K562 (cell line): ENCODE measurements around the gene HBEGF. TPM values are rescaled to one million over a fixed set of nuclear protein-coding genes. Genes with fewer than 3 reads are reported as not detected.

Source experiments
- CBX3 ChIP-seq, 2 experiments: IDR thresholded peaks; 1 replicate in 1 of 2; 2 replicates in 1 of 2; pipeline ENCODE4 v1.6.1; 2012; ENCODE audit warnings: inconsistent platforms in 2 of 2, low read length in 2 of 2, borderline replicate concordance in 1 of 2, control low read depth in 1 of 2
- CEBPB ChIP-seq: fragments of 450-650 bp; IDR thresholded peaks from 2 replicates; pipeline ENCODE4 v1.6.1; 2016; ENCODE audit warnings: missing genetic modification characterization, missing compliant biosample characterization
- CHAMP1 ChIP-seq: fragments of 450-650 bp; IDR thresholded peaks from 2 replicates; pipeline ENCODE4 v1.6.1; 2016; ENCODE audit warnings: mild to moderate bottlenecking
- EGR1 ChIP-seq: fragments of 450-650 bp; conservative IDR thresholded peaks from 2 replicates; pipeline ENCODE4 v1.6.1; 2017; ENCODE audit warnings: mild to moderate bottlenecking
- EP400 ChIP-seq: fragments of 450-650 bp; IDR thresholded peaks from 2 replicates; pipeline ENCODE4 v1.6.1; 2017; ENCODE audit warnings: antibody characterized with exemption, mild to moderate bottlenecking, moderate library complexity
- HMGN3 ChIP-seq: IDR thresholded peaks from 2 replicates; pipeline ENCODE4 v1.6.1; 2011; ENCODE audit warnings: borderline replicate concordance, low read depth, mild to moderate bottlenecking, mixed read lengths, low read length; ENCODE audit not compliant: insufficient read length; ENCODE audit errors: extremely low read depth
- HNRNPLL ChIP-seq: fragments of 200-400 bp; formaldehyde crosslinking; IDR thresholded peaks from 2 replicates; pipeline ENCODE4 v1.6.1; 2017; ENCODE audit warnings: low read length, low read depth, mild to moderate bottlenecking; ENCODE audit not compliant: poor library complexity, severe bottlenecking
- JUND ChIP-seq, 2 experiments: IDR thresholded peaks; 2 replicates in 1 of 2; 3 replicates in 1 of 2; pipeline ENCODE4 v1.6.1; 2011; ENCODE audit warnings: borderline replicate concordance in 2 of 2, low read depth in 2 of 2, low read length in 2 of 2, improper control_type of control experiment in 1 of 2, missing biosample characterization in 1 of 2, missing genetic modification characterization in 1 of 2, missing genetic modification reagents in 1 of 2
- NRF1 ChIP-seq, 2 experiments: fragments of 450-650 bp; IDR thresholded peaks in 1 of 2; conservative IDR thresholded peaks in 1 of 2; 2 replicates each; pipeline ENCODE4 v1.6.1; 2014; ENCODE audit warnings: mild to moderate bottlenecking in 2 of 2
- PHF8 ChIP-seq: fragments of 200-600 bp; sonication (generic); IDR thresholded peaks from 2 replicates; pipeline ENCODE4 v1.6.1; 2012; ENCODE audit warnings: mixed run types, mild to moderate bottlenecking, inconsistent platforms, low read length, moderate library complexity, borderline replicate concordance
- POLR2B ChIP-seq: fragments of 450-650 bp; IDR thresholded peaks from 2 replicates; pipeline ENCODE4 v1.6.1; 2018; ENCODE audit warnings: low read depth; ENCODE audit not compliant: partially characterized antibody
- RB1 ChIP-seq: fragments of 450-650 bp; IDR thresholded peaks from 2 replicates; pipeline ENCODE4 v1.6.1; 2017; ENCODE audit warnings: low read depth, mild to moderate bottlenecking
- SMAD1 ChIP-seq: fragments of 150-350 bp; IDR thresholded peaks from 2 replicates; pipeline ENCODE4 v1.6.1; 2014; ENCODE audit warnings: low read length, low read depth; ENCODE audit not compliant: partially characterized antibody
- SMC3 ChIP-seq: conservative IDR thresholded peaks from 2 replicates; pipeline ENCODE4 v1.6.1; 2011; ENCODE audit warnings: low read depth, low read length, improper control_type of control experiment; ENCODE audit not compliant: insufficient read depth
- STAG1 ChIP-seq: sonication (generic); formaldehyde crosslinking; IDR thresholded peaks from 2 replicates; pipeline ENCODE4 v1.5.0; 2020; ENCODE audit warnings: missing genetic modification reagents, borderline replicate concordance
- SUPT5H ChIP-seq: fragments of 450-650 bp; IDR thresholded peaks from 2 replicates; pipeline ENCODE4 v1.6.1; 2016
- XRCC5 ChIP-seq: fragments of 200-400 bp; formaldehyde crosslinking; IDR thresholded peaks from 2 replicates; pipeline ENCODE4 v1.6.1; 2017; ENCODE audit warnings: low read depth, mild to moderate bottlenecking, low read length
- ZKSCAN1 ChIP-seq: fragments of 150-350 bp; IDR thresholded peaks from 2 replicates; pipeline ENCODE4 v1.6.1; 2016; ENCODE audit warnings: low read depth, low read length
- ZNF551 ChIP-seq: fragments of 250-450 bp; sonication (Bioruptor Pico); IDR thresholded peaks from 2 replicates; pipeline ENCODE4 v1.5.0; 2021; ENCODE audit warnings: mild to moderate bottlenecking, moderate library complexity
- ZNF639 ChIP-seq, 2 experiments: fragments of 200-800 bp in 1 of 2; sonication (Bioruptor generic) in 1 of 2; sonication (generic) in 1 of 2; formaldehyde crosslinking in 1 of 2; IDR thresholded peaks in 1 of 2; conservative IDR thresholded peaks in 1 of 2; 2 replicates each; pipeline versions ENCODE4 v1.5.0 to v1.6.1; 2016 to 2020; ENCODE audit warnings: missing compliant biosample characterization in 1 of 2, missing genetic modification characterization in 1 of 2, missing genetic modification reagents in 1 of 2
- polyA plus RNA-seq, 8 experiments: library from polyadenylated mRNA; depleted of rRNA in 4 of 8; stranded (reverse) in 5 of 8; unstranded in 3 of 8; fragments of >200 nt; fragmentation: Nextera tagmentation in 2 of 8; fragmentation: Illumina TruSeq in 1 of 8; extraction: Ambion mirVana in 2 of 8; extraction: Trizol in 1 of 8; gene quantifications; 2 replicates each; pipeline versions ENCODE4 v1.2.1 to v1.2.3, GENCODE V29; 2011 to 2014; ENCODE audit warnings: inconsistent platforms in 1 of 8, missing spikeins in 1 of 8
- total RNA-seq, 7 experiments: library from RNA; depleted of rRNA in 6 of 7; stranded (reverse); fragments of >200 nt in 6 of 7; fragmentation: Illumina TruSeq in 2 of 7; extraction: Trizol in 2 of 7; gene quantifications; 2 replicates each; pipeline versions ENCODE4 v1.2.1 to v1.2.3, GENCODE V29; 2011 to 2021; ENCODE audit warnings: low replicate concordance in 1 of 7

The HBEGF gene
- total and polyA plus RNA-seq, 9 of the 15 experiments (the other 6 are each of a cell fraction or from before 2014, with no cell fraction given) = 0.11 to 1.1 (median 0.60) TPM

- TF ChIP-seq CHAMP1 (no peak), RB1 (peak; percentile 85), SMC3 (0 out of 2 replicates have a peak, but pooled peaks have one; percentile 20), ZNF639 (CRISPR knock-in tag; conservative IDR thresholded peaks at IDR 0.05 in 1 of 2, IDR thresholded peaks at IDR 0.05 in 1 of 2) (no peak), JUND (IDR thresholded peaks at IDR 0.05; ENCODE audit: borderline replicate concordance, low read depth, low read length) (peak; percentile 26; the same call in 1 of the 2 replicates), JUND (tag; IDR thresholded peaks at IDR 0.05; ENCODE audit: borderline replicate concordance, low read depth, low read length) (no peak), CBX3 (IDR thresholded peaks at IDR 0.05; ENCODE audit: borderline replicate concordance in 1 of 2, low read length in 2 of 2) (peak in 1 of 2 experiments; percentile 57; a peak in 1 of 3 replicates), ZNF551 (CRISPR knock-in tag) (no peak), STAG1 (CRISPR knock-in tag) (peak; percentile 34; the same call in 1 of the 2 replicates), XRCC5 (peak; percentile 85), HMGN3 (peak; percentile 25), POLR2B (no peak), ZKSCAN1 (peak; percentile 16; the same call in 1 of the 2 replicates), SMAD1 (no peak), NRF1 (conservative IDR thresholded peaks at IDR 0.05 in 1 of 2, IDR thresholded peaks at IDR 0.05 in 1 of 2) (peak; percentile 55 to 61; a peak in 2 of 4 replicates), PHF8 (peak; percentile 44; the same call in 1 of the 2 replicates), EGR1 (0 out of 2 replicates have a peak, but pooled peaks have one; percentile 15), HNRNPLL (peak; percentile 82), CEBPB (tag) (peak; percentile 48; the same call in 1 of the 2 replicates), SUPT5H (peak; percentile 30; the same call in 1 of the 2 replicates), EP400 (peak; percentile 24; the same call in 1 of the 2 replicates)
Observed at GRCh38 chr5:140346348-140347221, at the start of gene HBEGF (continued).
